HepG2 (cell line): ENCODE results near the gene FAM3B. TPM values are rescaled to one million over a fixed set of nuclear protein-coding genes. Genes with fewer than 3 reads are reported as not detected.

Experiments used
- ARNTL ChIP-seq: sonication (generic); formaldehyde crosslinking; IDR thresholded peaks from 2 replicates; pipeline ENCODE4 v1.4.0; 2020; ENCODE audit warnings: mild to moderate bottlenecking, missing genetic modification reagents
- CEBPG ChIP-seq: IDR thresholded peaks from 2 replicates; pipeline ENCODE4 v1.6.1; 2016
- DNMT1 ChIP-seq: sonication (generic); formaldehyde crosslinking; IDR thresholded peaks from 2 replicates; pipeline ENCODE4 v1.5.1; 2020; ENCODE audit warnings: mild to moderate bottlenecking, missing genetic modification reagents
- EEA1 ChIP-seq: sonication (generic); formaldehyde crosslinking; IDR thresholded peaks from 2 replicates; pipeline ENCODE4 v1.5.1; 2020; ENCODE audit warnings: mild to moderate bottlenecking, missing genetic modification reagents, borderline replicate concordance
- HMG20B ChIP-seq: conservative IDR thresholded peaks from 2 replicates; pipeline ENCODE4 v1.6.1; 2016; ENCODE audit warnings: missing genetic modification reagents, missing compliant biosample characterization
- KDM4B ChIP-seq: sonication (generic); formaldehyde crosslinking; IDR thresholded peaks from 2 replicates; pipeline ENCODE4 v1.4.0; 2020; ENCODE audit warnings: missing genetic modification reagents
- MAF1 ChIP-seq: sonication (generic); formaldehyde crosslinking; IDR thresholded peaks from 2 replicates; pipeline ENCODE4 v1.5.0; 2020; ENCODE audit warnings: missing genetic modification reagents, borderline replicate concordance
- NBN ChIP-seq: fragments of 450-650 bp; conservative IDR thresholded peaks from 2 replicates; pipeline ENCODE4 v1.6.1; 2017
- PAX8 ChIP-seq: sonication (generic); formaldehyde crosslinking; IDR thresholded peaks from 2 replicates; pipeline ENCODE4 v1.8.0; 2022; ENCODE audit warnings: mild to moderate bottlenecking, missing genetic modification reagents, borderline replicate concordance
- SOX6 ChIP-seq, 2 experiments: fragments of 450-650 bp in 1 of 2; sonication (generic) in 1 of 2; formaldehyde crosslinking in 1 of 2; IDR thresholded peaks; 2 replicates each; pipeline versions ENCODE4 v1.4.0 to v1.6.1; 2017 to 2020; ENCODE audit warnings: antibody characterized with exemption in 1 of 2, mild to moderate bottlenecking in 1 of 2, missing genetic modification reagents in 1 of 2
- XBP1 ChIP-seq: sonication (generic); formaldehyde crosslinking; IDR thresholded peaks from 2 replicates; pipeline ENCODE4 v1.5.0; 2020; ENCODE audit warnings: missing genetic modification reagents
- ZBTB8A ChIP-seq: sonication (generic); formaldehyde crosslinking; IDR thresholded peaks from 2 replicates; pipeline ENCODE4 v1.4.0; 2020; ENCODE audit warnings: mild to moderate bottlenecking, low read depth, missing genetic modification reagents, borderline replicate concordance
- ZNF101 ChIP-seq: sonication (generic); formaldehyde crosslinking; IDR thresholded peaks from 2 replicates; pipeline ENCODE4 v1.4.0; 2020; ENCODE audit warnings: mild to moderate bottlenecking, low read depth, missing genetic modification reagents, borderline replicate concordance
- ZNF160 ChIP-seq: sonication (generic); formaldehyde crosslinking; IDR thresholded peaks from 2 replicates; pipeline ENCODE4 v1.8.0; 2022; ENCODE audit warnings: mild to moderate bottlenecking, inconsistent platforms, missing genetic modification reagents
- ZNF451 ChIP-seq: sonication (generic); formaldehyde crosslinking; IDR thresholded peaks from 2 replicates; pipeline ENCODE4 v1.5.0; 2020; ENCODE audit warnings: mild to moderate bottlenecking, missing genetic modification reagents
- polyA plus RNA-seq, 8 experiments: library from polyadenylated mRNA; depleted of rRNA in 3 of 8; stranded (reverse) in 7 of 8; unstranded in 1 of 8; fragments of >200 nt; fragmentation: Illumina TruSeq in 4 of 8; extraction: Trizol in 4 of 8; gene quantifications; 2 replicates each; pipeline versions ENCODE4 v1.2.1 to v1.2.3, GENCODE V29; 2011 to 2016; ENCODE audit warnings: low read depth in 4 of 8, missing spikeins in 1 of 8, mixed read lengths in 1 of 8; ENCODE audit not compliant: insufficient read depth in 1 of 8
- total RNA-seq, 5 experiments: library from RNA; depleted of rRNA; stranded (reverse); fragments of >200 nt; fragmentation: Illumina TruSeq; extraction: Trizol; gene quantifications; 2 replicates each; pipeline ENCODE4 v1.2.3, GENCODE V29; 2016; ENCODE audit warnings: low read depth in 1 of 5
- TF ChIP-seq, protein P1 (sequence below): sonication (generic); formaldehyde crosslinking; IDR thresholded peaks from 2 replicates; pipeline ENCODE4 v1.5.1; 2020; ENCODE audit warnings: mild to moderate bottlenecking, missing genetic modification reagents
- TF ChIP-seq, protein P2 (sequence below): IDR thresholded peaks from 2 replicates; pipeline ENCODE4 v1.6.1; 2016
- TF ChIP-seq, protein P3 (sequence below): IDR thresholded peaks from 2 replicates; pipeline ENCODE4 v1.6.1; 2016; ENCODE audit warnings: low read depth
- TF ChIP-seq, protein P4 (sequence below): sonication (generic); formaldehyde crosslinking; IDR thresholded peaks from 2 replicates; pipeline ENCODE4 v1.4.0; 2020; ENCODE audit warnings: mild to moderate bottlenecking, missing genetic modification reagents

FAM3B gene
- total and polyA plus RNA-seq, 2 of the 13 experiments (the other 11 are each of a cell fraction or from before 2014, with no cell fraction given) = 46.5 to 62.0 TPM

DNA sequence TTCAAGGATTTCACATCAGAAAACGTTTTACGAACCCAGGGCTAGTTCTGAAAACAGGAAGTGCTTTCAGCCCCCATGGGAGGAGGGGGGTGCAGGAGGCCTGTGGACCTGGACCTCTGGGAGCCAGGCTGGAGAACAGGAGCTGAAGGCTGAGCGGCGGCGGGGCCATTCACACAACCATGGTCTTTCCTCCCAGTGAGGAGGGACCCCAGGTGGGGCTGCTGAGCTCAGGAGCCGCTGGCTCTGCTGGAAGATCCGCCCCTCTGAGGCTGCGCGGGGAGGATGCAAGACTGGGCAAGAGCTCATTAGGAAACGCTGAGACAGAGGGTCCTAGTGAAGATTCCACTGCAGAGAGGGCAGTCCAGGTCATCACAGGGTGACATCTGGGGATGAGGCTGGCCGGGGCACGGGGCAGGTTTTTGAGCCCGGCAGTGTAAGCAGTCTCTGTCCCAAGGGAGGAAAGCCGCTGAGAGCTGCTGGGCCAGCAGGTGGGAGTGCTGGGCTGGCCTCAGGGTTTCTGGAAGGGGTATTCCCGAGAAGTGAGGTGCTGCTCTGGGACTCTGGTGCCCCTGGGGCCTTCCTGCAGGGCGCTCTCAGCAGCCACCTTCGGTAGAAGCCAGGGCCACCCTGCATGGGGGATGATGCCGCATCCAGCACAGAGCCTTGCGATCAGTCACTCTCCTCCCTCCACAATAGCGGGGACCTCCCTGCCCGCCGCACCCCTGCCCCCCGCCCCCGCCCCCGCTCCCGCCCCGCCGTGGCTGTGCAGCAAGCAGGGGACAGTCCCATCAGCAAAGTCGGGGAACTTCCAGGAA lies 52.7 kb downstream of the FAM3B start (continued):
- TF ChIP-seq, protein P1, sequence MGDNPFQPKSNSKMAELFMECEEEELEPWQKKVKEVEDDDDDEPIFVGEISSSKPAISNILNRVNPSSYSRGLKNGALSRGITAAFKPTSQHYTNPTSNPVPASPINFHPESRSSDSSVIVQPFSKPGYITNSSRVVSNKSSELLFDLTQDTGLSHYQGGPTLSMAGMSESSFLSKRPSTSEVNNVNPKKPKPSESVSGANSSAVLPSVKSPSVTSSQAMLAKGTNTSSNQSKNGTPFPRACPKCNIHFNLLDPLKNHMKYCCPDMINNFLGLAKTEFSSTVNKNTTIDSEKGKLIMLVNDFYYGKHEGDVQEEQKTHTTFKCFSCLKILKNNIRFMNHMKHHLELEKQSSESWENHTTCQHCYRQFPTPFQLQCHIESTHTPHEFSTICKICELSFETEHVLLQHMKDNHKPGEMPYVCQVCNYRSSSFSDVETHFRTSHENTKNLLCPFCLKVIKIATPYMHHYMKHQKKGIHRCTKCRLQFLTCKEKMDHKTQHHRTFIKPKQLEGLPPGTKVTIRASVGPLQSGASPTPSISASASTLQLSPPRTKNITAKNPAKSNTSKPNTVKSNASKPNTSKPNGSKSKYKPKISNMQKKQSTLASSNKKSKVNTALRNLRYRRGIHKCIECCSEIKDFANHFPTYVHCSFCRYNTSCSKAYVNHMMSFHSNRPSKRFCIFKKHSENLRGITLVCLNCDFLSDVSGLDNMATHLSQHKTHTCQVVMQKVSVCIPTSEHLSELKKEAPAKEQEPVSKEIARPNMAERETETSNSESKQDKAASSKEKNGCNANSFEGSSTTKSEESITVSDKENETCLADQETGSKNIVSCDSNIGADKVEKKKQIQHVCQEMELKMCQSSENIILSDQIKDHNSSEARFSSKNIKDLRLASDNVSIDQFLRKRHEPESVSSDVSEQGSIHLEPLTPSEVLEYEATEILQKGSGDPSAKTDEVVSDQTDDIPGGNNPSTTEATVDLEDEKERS = no peak
- no peak for TF ChIP-seq SOX6 (IDR thresholded peaks at IDR 0.05)
- TF ChIP-seq SOX6 (CRISPR knock-in tag; IDR thresholded peaks at IDR 0.05) = 0 out of 2 replicates have a peak, but pooled peaks have one; percentile 9
- TF ChIP-seq PAX8 (CRISPR knock-in tag) = no peak
- no peak for TF ChIP-seq EEA1 (CRISPR knock-in tag)
- TF ChIP-seq CEBPG (CRISPR knock-in tag) = no peak
- no peak for TF ChIP-seq ARNTL
- TF ChIP-seq NBN = no peak
- TF ChIP-seq, protein P2, sequence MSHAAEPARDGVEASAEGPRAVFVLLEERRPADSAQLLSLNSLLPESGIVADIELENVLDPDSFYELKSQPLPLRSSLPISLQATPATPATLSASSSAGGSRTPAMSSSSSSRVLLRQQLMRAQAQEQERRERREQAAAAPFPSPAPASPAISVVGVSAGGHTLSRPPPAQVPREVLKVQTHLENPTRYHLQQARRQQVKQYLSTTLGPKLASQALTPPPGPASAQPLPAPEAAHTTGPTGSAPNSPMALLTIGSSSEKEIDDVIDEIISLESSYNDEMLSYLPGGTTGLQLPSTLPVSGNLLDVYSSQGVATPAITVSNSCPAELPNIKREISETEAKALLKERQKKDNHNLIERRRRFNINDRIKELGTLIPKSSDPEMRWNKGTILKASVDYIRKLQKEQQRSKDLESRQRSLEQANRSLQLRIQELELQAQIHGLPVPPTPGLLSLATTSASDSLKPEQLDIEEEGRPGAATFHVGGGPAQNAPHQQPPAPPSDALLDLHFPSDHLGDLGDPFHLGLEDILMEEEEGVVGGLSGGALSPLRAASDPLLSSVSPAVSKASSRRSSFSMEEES (CRISPR knock-in tag) = no peak
- no peak for TF ChIP-seq MAF1 (CRISPR knock-in tag)
- TF ChIP-seq XBP1 (CRISPR knock-in tag) = no peak
- TF ChIP-seq ZNF101 (CRISPR knock-in tag) = no peak
- TF ChIP-seq ZNF451 = no peak
- no peak for TF ChIP-seq ZNF160
- TF ChIP-seq HMG20B = no peak
- no peak for TF ChIP-seq KDM4B (CRISPR knock-in tag)
- TF ChIP-seq DNMT1 (CRISPR knock-in tag) = no peak
- TF ChIP-seq ZBTB8A = no peak
- TF ChIP-seq, protein P3, sequence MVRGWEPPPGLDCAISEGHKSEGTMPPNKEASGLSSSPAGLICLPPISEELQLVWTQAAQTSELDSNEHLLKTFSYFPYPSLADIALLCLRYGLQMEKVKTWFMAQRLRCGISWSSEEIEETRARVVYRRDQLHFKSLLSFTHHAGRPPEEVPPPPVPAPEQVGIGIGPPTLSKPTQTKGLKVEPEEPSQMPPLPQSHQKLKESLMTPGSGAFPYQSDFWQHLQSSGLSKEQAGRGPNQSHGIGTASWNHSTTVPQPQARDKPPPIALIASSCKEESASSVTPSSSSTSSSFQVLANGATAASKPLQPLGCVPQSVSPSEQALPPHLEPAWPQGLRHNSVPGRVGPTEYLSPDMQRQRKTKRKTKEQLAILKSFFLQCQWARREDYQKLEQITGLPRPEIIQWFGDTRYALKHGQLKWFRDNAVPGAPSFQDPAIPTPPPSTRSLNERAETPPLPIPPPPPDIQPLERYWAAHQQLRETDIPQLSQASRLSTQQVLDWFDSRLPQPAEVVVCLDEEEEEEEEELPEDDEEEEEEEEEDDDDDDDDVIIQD = no peak
- TF ChIP-seq, protein P4, sequence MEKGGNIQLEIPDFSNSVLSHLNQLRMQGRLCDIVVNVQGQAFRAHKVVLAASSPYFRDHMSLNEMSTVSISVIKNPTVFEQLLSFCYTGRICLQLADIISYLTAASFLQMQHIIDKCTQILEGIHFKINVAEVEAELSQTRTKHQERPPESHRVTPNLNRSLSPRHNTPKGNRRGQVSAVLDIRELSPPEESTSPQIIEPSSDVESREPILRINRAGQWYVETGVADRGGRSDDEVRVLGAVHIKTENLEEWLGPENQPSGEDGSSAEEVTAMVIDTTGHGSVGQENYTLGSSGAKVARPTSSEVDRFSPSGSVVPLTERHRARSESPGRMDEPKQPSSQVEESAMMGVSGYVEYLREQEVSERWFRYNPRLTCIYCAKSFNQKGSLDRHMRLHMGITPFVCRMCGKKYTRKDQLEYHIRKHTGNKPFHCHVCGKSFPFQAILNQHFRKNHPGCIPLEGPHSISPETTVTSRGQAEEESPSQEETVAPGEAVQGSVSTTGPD (CRISPR knock-in tag) = no peak
